ENCODE data around the gene ALDH1A2. TPM values are rescaled to one million over a fixed set of nuclear protein-coding genes. Genes with fewer than 3 reads are reported as not detected.

The ALDH1A2 gene
- total RNA-seq, 6 experiments from 2014 or later, result 4.3 to 33.2 (median 10.8) TPM

GRCh38 chr15:58096529-58097084 is 31.1 kb upstream of the ALDH1A2 start:
- H3K4me1 ChIP-seq, result peaks cover 0 to 18% (median 7%) of the 10 kb centered on the region in 4 donors
- no peaks in the 10 kb centered on the region for H3K36me3 ChIP-seq
- intact Hi-C loops (cut with DNase I), result no loop called here
- ATAC-seq (no peak), DNase-seq (no peak)
- H3K27ac ChIP-seq, result peak overlapping the region in 1 of 3 donors; percentile 30
- no peak overlapping the region for H3K4me3 ChIP-seq
- TF ChIP-seq POLR2A (IDR thresholded peaks at IDR 0.05) (no peak), CTCF (IDR thresholded peaks at IDR 0.05) (no peak)
- WGBS (ENCODE audit: insufficient coverage, low coverage, low lambda C conversion rate, missing lambda C conversion rate), result 89% methylated on average over 6 of the region's 6 CpGs
- no peaks in the 10 kb centered on the region for H3K27me3 ChIP-seq
- no peaks in the 10 kb centered on the region for H3K9me3 ChIP-seq

- Histone ChIP-seq H3K9me3 (no peaks in the 10 kb centered on the region), H3K27ac (peak overlapping the region in 2 of 3 donors; percentile 54 to 69), H3K27me3 (no peaks in the 10 kb centered on the region), H3K36me3 (no peaks in the 10 kb centered on the region), H3K4me1 (peaks cover 0 to 18% (median 7%) of the 10 kb centered on the region in 4 donors), H3K4me3 (no peak overlapping the region)
- DNase-seq, result peak; percentile 29 to 82 (median 75)
- intact Hi-C loops (cut with DNase I), result no loop called here
- TF ChIP-seq POLR2A (IDR thresholded peaks at IDR 0.05) (no peak), CTCF (IDR thresholded peaks at IDR 0.05) (no peak)
- 18% methylated on average over 2 of the region's 2 CpGs for WGBS (ENCODE audit: insufficient coverage, low coverage, low lambda C conversion rate, missing lambda C conversion rate)
- ATAC-seq, result peak; percentile 97 to 99 (median 98)
Measured at GRCh38 chr15:58095415-58095814, 29.9 kb upstream of the ALDH1A2 start.

- Histone ChIP-seq H3K9me3 (no peaks in the 10 kb centered on the region), H3K4me1 (no peaks in the 10 kb centered on the region), H3K27ac (no peak overlapping the region), H3K27me3 (no peaks in the 10 kb centered on the region), H3K36me3 (no peaks in the 10 kb centered on the region), H3K4me3 (no peak overlapping the region)
- TF ChIP-seq POLR2A (IDR thresholded peaks at IDR 0.05) (no peak), CTCF (IDR thresholded peaks at IDR 0.05) (no peak)
- ATAC-seq, result peak in 2 of 4 donors; percentile 23 to 44
- WGBS (ENCODE audit: insufficient coverage, low coverage, low lambda C conversion rate, missing lambda C conversion rate), result 52% methylated on average over 2 of the region's 2 CpGs
- DNase-seq, result no peak
- intact Hi-C loops (cut with DNase I), result no loop called here
Measured at GRCh38 chr15:58087871-58088270, 22.4 kb upstream of the ALDH1A2 start.

- H3K4me3 ChIP-seq, result no peak overlapping the region
- TF ChIP-seq CTCF (IDR thresholded peaks at IDR 0.05) (no peak), POLR2A (IDR thresholded peaks at IDR 0.05) (no peak)
- H3K36me3 ChIP-seq, result no peaks in the 10 kb centered on the region
- WGBS (ENCODE audit: insufficient coverage, low coverage, low lambda C conversion rate, missing lambda C conversion rate), result 55% methylated on average over 2 of the region's 2 CpGs
- intact Hi-C loops (cut with DNase I), result no loop called here
- DNase-seq (no peak), ATAC-seq (no peak)
- no peak overlapping the region for H3K27ac ChIP-seq
- no peaks in the 10 kb centered on the region for H3K4me1 ChIP-seq
- H3K27me3 ChIP-seq, result no peaks in the 10 kb centered on the region
- no peaks in the 10 kb centered on the region for H3K9me3 ChIP-seq
Measured at GRCh38 chr15:58086491-58086890, 21.0 kb upstream of the ALDH1A2 start.

GRCh38 chr15:58083526-58083925 is 18.0 kb upstream of the ALDH1A2 start:
- DNase-seq, result no peak
- no peaks in the 10 kb centered on the region for H3K4me1 ChIP-seq
- H3K27ac ChIP-seq, result no peak overlapping the region
- H3K27me3 ChIP-seq, result no peaks in the 10 kb centered on the region
- TF ChIP-seq CTCF (IDR thresholded peaks at IDR 0.05) (no peak), POLR2A (IDR thresholded peaks at IDR 0.05) (no peak)
- no peak for ATAC-seq
- no peaks in the 10 kb centered on the region for H3K36me3 ChIP-seq
- intact Hi-C loops (cut with DNase I), result no loop called here
- H3K4me3 ChIP-seq, result no peak overlapping the region
- H3K9me3 ChIP-seq, result no peaks in the 10 kb centered on the region

Measured in right lobe of liver (tissue), 6 donors.